Mucosa of rectum (tissue), 2 donors: ENCODE measurements around the gene WDR5.

Experiments used
- H3K27ac ChIP-seq, 2 donors: one replicate each; pipeline ENCODE4 v1.7.0; 2013; ENCODE audit warnings: inconsistent platforms in 2 of 2, low read depth in 2 of 2, low read length in 2 of 2
- H3K27me3 ChIP-seq, 2 donors: one replicate each; pipeline ENCODE4 v1.7.0; 2013; ENCODE audit warnings: low read length in 2 of 2; ENCODE audit not compliant: control insufficient read depth in 2 of 2, insufficient read depth in 2 of 2
- H3K36me3 ChIP-seq, 2 donors: one replicate each; pipeline ENCODE4 v1.7.0; 2013; ENCODE audit warnings: low read length in 2 of 2; ENCODE audit not compliant: control insufficient read depth in 2 of 2, insufficient read depth in 2 of 2
- H3K4me1 ChIP-seq, 2 donors: one replicate each; pipeline ENCODE4 v1.7.0; 2013; ENCODE audit warnings: low read length in 2 of 2, mild to moderate bottlenecking in 1 of 2; ENCODE audit not compliant: control insufficient read depth in 2 of 2, insufficient read depth in 2 of 2
- H3K4me3 ChIP-seq, 2 donors: one replicate each; pipeline ENCODE4 v1.7.0; 2013; ENCODE audit warnings: low read length in 2 of 2
- H3K9ac ChIP-seq, 2 donors: one replicate each; pipeline ENCODE4 v1.7.0; 2013; ENCODE audit warnings: low read length in 2 of 2, low read depth in 1 of 2, mild to moderate bottlenecking in 1 of 2
- H3K9me3 ChIP-seq, 2 donors: one replicate each; pipeline ENCODE4 v1.7.0; 2013; ENCODE audit warnings: low read length in 2 of 2; ENCODE audit not compliant: control insufficient read depth in 2 of 2
- donor health status: healthy.
- donor health status: Normal muscosa, but diverticular disease.

Gene WDR5

DNA sequence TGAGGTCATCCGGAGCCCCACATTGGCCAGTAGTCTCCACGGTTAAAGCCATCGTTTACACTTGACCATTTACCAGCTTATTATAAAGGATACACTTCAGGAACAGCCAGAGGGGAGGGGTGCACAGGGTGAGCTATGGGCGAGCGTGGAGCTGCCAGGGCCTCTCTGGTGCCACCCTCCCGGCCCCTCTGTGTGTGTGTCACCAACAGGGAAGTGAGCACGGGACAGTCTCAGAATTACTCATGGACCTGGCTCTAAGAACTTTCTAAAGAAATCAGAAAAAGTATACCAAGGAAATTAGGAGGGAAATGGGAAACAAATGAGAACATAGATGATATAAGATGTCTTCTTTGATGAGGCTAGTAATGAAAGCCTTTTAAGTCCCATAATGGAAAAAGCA is 13.5 kb downstream of the WDR5 start:
- Histone ChIP-seq H3K4me1 (no peaks in the 10 kb centered on the region), H3K27me3 (no peaks in the 10 kb centered on the region), H3K36me3 (peaks cover 56 to 58% of the 10 kb centered on the region in 2 donors), H3K9ac (no peak overlapping the region), H3K4me3 (no peak overlapping the region), H3K9me3 (no peaks in the 10 kb centered on the region), H3K27ac (no peak overlapping the region)

- peaks cover 62 to 64% of the 10 kb centered on the region in 2 donors for H3K36me3 ChIP-seq
- no peak overlapping the region for H3K9ac ChIP-seq
- H3K27me3 ChIP-seq, result no peaks in the 10 kb centered on the region
- H3K4me1 ChIP-seq, result no peaks in the 10 kb centered on the region
- no peaks in the 10 kb centered on the region for H3K9me3 ChIP-seq
- H3K4me3 ChIP-seq, result no peak overlapping the region
- no peak overlapping the region for H3K27ac ChIP-seq
Measured at GRCh38 chr9:134150557-134151214, 14.8 kb downstream of the WDR5 start.

DNA sequence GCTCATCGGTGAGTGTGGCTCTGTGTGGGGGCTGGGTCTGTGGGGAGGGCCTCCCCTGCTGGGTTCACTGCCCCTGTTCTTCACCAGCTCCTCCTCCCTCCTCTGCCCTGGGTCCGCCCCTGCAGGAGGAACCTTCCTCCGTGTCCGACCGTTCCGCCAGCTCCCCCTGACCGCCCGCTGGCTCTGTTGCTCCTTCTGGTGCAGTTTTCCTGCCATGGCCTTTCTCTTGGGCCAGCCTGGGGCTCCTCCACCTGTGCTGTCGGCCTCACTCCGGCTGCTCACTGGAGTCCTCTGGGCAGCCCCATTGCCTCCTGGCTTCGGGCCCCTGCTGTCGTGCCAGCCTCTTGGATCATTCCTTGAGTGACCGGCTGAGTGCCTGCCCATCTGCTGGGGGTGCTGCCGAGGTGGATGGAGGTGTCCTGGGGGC is 16.2 kb downstream of the WDR5 start:
- no peaks in the 10 kb centered on the region for H3K4me1 ChIP-seq
- H3K9me3 ChIP-seq, result no peaks in the 10 kb centered on the region
- H3K27me3 ChIP-seq, result no peaks in the 10 kb centered on the region
- no peak overlapping the region for H3K4me3 ChIP-seq
- H3K27ac ChIP-seq, result no peak overlapping the region
- no peak overlapping the region for H3K9ac ChIP-seq
- peaks cover 70% of the 10 kb centered on the region in 2 donors for H3K36me3 ChIP-seq

- Histone ChIP-seq H3K27ac (no peak overlapping the region), H3K4me1 (no peaks in the 10 kb centered on the region), H3K9me3 (no peaks in the 10 kb centered on the region), H3K4me3 (no peak overlapping the region), H3K36me3 (peaks cover 67 to 70% of the 10 kb centered on the region in 2 donors), H3K27me3 (no peaks in the 10 kb centered on the region), H3K9ac (no peak overlapping the region)
Measured at GRCh38 chr9:134152488-134152887, 16.6 kb downstream of the WDR5 start.

- Histone ChIP-seq H3K4me3 (no peak overlapping the region), H3K27ac (no peak overlapping the region), H3K9me3 (no peaks in the 10 kb centered on the region), H3K4me1 (no peaks in the 10 kb centered on the region), H3K27me3 (no peaks in the 10 kb centered on the region), H3K9ac (no peak overlapping the region), H3K36me3 (peaks cover 67 to 75% of the 10 kb centered on the region in 2 donors)
Measured at GRCh38 chr9:134153450-134153849, 17.6 kb downstream of the WDR5 start.

GRCh38 chr9:134154262-134154701 is 18.4 kb downstream of the WDR5 start:
- Histone ChIP-seq H3K36me3 (peaks cover 61 to 72% of the 10 kb centered on the region in 2 donors), H3K4me3 (no peak overlapping the region), H3K27me3 (no peaks in the 10 kb centered on the region), H3K27ac (no peak overlapping the region), H3K9me3 (no peaks in the 10 kb centered on the region), H3K9ac (no peak overlapping the region), H3K4me1 (no peaks in the 10 kb centered on the region)

- no peak overlapping the region for H3K9ac ChIP-seq
- no peaks in the 10 kb centered on the region for H3K27me3 ChIP-seq
- no peak overlapping the region for H3K27ac ChIP-seq
- H3K36me3 ChIP-seq, result peaks cover 55 to 69% of the 10 kb centered on the region in 2 donors
- H3K4me3 ChIP-seq, result no peak overlapping the region
- H3K4me1 ChIP-seq, result no peaks in the 10 kb centered on the region
- H3K9me3 ChIP-seq, result no peaks in the 10 kb centered on the region
Measured at GRCh38 chr9:134155812-134156377, 20.0 kb downstream of the WDR5 start.

DNA sequence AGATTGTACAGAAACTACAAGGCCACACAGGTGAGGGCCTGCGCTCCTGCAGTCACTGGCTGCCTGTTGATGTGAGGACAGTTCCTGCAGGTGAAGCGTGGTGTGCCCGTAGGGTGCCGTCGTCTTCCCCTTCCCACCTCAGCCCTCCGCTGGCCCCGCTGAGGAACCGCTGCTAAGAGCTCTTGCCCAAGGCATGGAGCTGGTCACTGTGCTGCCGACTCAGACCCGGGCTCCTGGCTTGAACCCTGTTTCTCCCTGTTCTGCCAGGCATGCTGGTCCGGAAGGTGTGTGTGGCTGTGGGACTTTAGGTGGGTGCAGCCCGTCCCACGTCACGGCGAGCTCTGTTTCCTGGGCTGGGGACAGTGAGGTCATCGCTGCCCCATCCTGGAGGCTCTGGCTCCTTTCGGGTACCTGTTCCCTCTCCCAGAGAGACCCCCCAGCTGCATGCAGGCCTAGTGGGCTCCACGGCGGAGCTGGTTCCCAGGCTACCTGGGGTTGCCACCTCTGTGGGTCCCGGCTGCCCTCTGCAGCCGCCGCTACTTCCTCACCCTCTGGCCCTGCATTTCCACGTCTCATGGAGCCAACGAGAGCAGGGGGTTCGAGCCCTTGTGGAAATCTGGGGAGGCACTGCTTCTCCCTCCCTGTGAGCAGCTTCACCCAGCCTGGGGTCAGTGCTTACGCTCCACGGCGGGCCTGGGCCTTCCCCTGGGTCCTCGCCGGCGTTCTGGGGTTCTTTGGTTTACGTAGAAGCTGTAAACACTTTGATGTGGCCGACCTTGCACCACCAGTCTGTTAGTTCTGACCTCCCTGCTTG is 20.9 kb downstream of the WDR5 start:
- no peaks in the 10 kb centered on the region for H3K27me3 ChIP-seq
- H3K4me3 ChIP-seq, result no peak overlapping the region
- H3K27ac ChIP-seq, result no peak overlapping the region
- H3K9ac ChIP-seq, result no peak overlapping the region
- H3K36me3 ChIP-seq, result peaks cover 51 to 62% of the 10 kb centered on the region in 2 donors
- H3K9me3 ChIP-seq, result no peaks in the 10 kb centered on the region
- H3K4me1 ChIP-seq, result no peaks in the 10 kb centered on the region

GRCh38 chr9:134157378-134157885 is 21.6 kb downstream of the WDR5 start:
- no peaks in the 10 kb centered on the region for H3K4me1 ChIP-seq
- no peak overlapping the region for H3K27ac ChIP-seq
- H3K9ac ChIP-seq, result no peak overlapping the region
- H3K36me3 ChIP-seq, result peaks cover 48 to 60% of the 10 kb centered on the region in 2 donors
- H3K4me3 ChIP-seq, result no peak overlapping the region
- no peaks in the 10 kb centered on the region for H3K27me3 ChIP-seq
- no peaks in the 10 kb centered on the region for H3K9me3 ChIP-seq

GRCh38 chr9:134158242-134158641 is 22.4 kb downstream of the WDR5 start:
- Histone ChIP-seq H3K4me3 (no peak overlapping the region), H3K36me3 (peaks cover 42 to 52% of the 10 kb centered on the region in 2 donors), H3K9me3 (no peaks in the 10 kb centered on the region), H3K9ac (no peak overlapping the region), H3K4me1 (peaks cover 7% of the 10 kb centered on the region in 2 donors), H3K27me3 (no peaks in the 10 kb centered on the region), H3K27ac (no peak overlapping the region)
